ENCODE data around the gene FAM219B. TPM values are rescaled to one million over a fixed set of nuclear protein-coding genes. Genes with fewer than 3 reads are reported as not detected.

FAM219B gene
- total RNA-seq, 2 experiments from 2014 or later, result 36.5 to 44.7 TPM

DNA sequence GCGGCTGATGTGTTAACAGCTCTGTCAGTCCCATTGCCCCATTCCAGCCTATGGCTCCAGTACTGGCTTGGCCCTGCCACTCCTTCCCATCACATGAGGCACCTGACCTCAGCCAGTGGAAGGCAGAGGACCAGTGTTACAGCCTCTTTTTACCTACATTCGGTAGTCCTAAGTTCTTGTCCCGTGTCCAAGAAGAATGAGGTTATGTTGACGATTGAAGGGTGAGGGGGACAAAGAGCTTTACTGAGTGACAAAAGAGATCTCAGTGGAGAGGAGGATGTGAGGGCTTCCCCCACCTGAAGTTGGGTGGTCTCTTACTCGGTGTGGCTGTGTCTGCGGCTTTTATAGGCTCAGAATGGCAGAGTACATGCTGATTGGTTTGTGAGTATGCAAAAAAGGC, 24.1 kb downstream of the FAM219B start:
- ATAC-seq (no peak), DNase-seq (no peak)
- Mint-ChIP-seq H3K9me3 (no peaks in the 10 kb centered on the region), H3K36me3 (ENCODE audit: low read depth) (no peaks in the 10 kb centered on the region), H3K27ac (no peak overlapping the region), H3K4me1 (ENCODE audit: low read depth) (no peaks in the 10 kb centered on the region), H3K27me3 (no peaks in the 10 kb centered on the region), H3K4me3 (no peak overlapping the region)
- ChIA-PET POLR2A (no interaction called here), CTCF (interaction anchor here (0.9 to 3.4 kb wide), 3 partner anchors 12 to 24 kb away, joined by 3 to 31 read pairs (median 4); no protein-coding TSS in a partner anchor)
- TF ChIP-seq, protein P1, sequence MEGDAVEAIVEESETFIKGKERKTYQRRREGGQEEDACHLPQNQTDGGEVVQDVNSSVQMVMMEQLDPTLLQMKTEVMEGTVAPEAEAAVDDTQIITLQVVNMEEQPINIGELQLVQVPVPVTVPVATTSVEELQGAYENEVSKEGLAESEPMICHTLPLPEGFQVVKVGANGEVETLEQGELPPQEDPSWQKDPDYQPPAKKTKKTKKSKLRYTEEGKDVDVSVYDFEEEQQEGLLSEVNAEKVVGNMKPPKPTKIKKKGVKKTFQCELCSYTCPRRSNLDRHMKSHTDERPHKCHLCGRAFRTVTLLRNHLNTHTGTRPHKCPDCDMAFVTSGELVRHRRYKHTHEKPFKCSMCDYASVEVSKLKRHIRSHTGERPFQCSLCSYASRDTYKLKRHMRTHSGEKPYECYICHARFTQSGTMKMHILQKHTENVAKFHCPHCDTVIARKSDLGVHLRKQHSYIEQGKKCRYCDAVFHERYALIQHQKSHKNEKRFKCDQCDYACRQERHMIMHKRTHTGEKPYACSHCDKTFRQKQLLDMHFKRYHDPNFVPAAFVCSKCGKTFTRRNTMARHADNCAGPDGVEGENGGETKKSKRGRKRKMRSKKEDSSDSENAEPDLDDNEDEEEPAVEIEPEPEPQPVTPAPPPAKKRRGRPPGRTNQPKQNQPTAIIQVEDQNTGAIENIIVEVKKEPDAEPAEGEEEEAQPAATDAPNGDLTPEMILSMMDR (IDR thresholded peaks at IDR 0.05), result no peak
- intact Hi-C loops (cut with micrococcal nuclease), result no loop called here

DNA sequence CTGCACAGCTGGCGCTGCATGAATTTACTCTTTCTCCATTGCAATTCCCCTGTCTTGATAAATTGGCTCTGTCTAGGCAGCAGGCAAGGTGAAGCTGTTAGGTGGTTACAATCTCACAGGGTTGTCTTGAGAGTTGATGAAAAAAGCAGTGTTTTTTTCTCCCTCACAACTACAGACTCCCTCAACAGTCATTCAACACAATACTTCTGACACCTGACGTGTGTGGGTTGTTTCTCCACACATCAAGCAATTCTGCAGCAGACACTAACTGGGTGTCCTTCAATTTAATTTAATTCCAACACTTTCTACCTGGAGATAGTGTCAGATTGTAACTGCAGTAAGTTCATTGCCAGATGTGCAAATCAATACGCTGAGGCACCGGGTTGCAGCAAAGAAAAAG, 28.4 kb downstream of the FAM219B start:
- H3K27me3 Mint-ChIP-seq, result no peaks in the 10 kb centered on the region
- no peaks in the 10 kb centered on the region for H3K36me3 Mint-ChIP-seq (ENCODE audit: low read depth)
- intact Hi-C loops (cut with micrococcal nuclease), result no loop called here
- POLR2A ChIA-PET, result interaction anchor here (1.2 kb wide), 1 partner anchor 18 kb away, joined by 4 read pairs; no protein-coding TSS in a partner anchor
- H3K27ac Mint-ChIP-seq, result no peak overlapping the region
- peaks cover 2% of the 10 kb centered on the region for H3K4me1 Mint-ChIP-seq (ENCODE audit: low read depth)
- no peak for DNase-seq
- TF ChIP-seq, protein P1 (IDR thresholded peaks at IDR 0.05), result no peak
- H3K9me3 Mint-ChIP-seq, result no peaks in the 10 kb centered on the region
- ATAC-seq, result no peak
- H3K4me3 Mint-ChIP-seq, result no peak overlapping the region
- CTCF ChIA-PET, result interaction anchor here (1.0 kb wide), 1 partner anchor 152 kb away, joined by 3 read pairs; no protein-coding TSS in a partner anchor

DNA sequence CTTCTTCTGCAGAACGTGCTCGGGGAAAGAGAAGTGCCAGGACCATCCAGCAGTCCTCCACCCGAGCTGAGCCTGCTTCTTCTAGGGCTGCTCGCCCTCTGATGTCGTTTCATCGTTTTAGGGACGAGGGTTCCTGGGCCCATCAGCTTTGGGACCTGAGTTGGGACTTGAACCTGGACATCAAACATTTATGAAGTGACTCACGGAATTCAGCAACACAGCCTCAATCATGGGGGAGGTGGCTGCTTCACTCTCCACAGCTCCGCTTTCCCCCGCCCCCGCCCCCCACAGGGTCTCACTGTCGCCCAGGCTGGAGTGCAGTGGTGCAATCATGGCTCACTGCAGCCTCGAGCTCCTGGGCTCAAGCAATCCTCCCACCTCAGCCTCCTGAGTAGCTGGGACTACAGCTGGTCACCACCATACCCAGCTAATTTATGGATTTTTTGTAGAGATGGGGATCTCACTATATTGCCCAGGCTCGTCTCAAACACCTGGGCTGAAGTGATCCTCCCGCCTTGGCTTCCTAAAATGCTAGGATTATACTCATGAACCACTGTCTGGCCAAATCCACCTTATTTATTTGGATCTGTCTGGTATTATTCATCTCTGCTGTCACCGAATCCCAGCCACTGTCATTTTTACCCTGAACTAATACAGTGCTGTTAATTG, 32.8 kb downstream of the FAM219B start:
- Mint-ChIP-seq H3K4me3 (peak overlapping the region; percentile 95), H3K9me3 (no peaks in the 10 kb centered on the region), H3K27me3 (no peaks in the 10 kb centered on the region), H3K27ac (peak overlapping the region; percentile 84), H3K4me1 (ENCODE audit: low read depth) (peaks cover 33% of the 10 kb centered on the region), H3K36me3 (ENCODE audit: low read depth) (peaks cover 11% of the 10 kb centered on the region)
- TF ChIP-seq, protein P1 (IDR thresholded peaks at IDR 0.05), result no peak
- peak; percentile 49 for DNase-seq
- ATAC-seq, result no peak
- intact Hi-C loops (cut with micrococcal nuclease), result no loop called here
- ChIA-PET CTCF (interaction anchor here (1.1 to 1.8 kb wide), 3 partner anchors 27 to 37 kb away, joined by 3 to 10 read pairs (median 6); partner anchors contain the start of gene FAM219B), POLR2A (interaction anchor here (0.8 to 1.5 kb wide), 5 partner anchors 15 to 489 kb away, joined by 3 to 4 read pairs (median 3); partner anchors contain the start of gene MPI)

DNA sequence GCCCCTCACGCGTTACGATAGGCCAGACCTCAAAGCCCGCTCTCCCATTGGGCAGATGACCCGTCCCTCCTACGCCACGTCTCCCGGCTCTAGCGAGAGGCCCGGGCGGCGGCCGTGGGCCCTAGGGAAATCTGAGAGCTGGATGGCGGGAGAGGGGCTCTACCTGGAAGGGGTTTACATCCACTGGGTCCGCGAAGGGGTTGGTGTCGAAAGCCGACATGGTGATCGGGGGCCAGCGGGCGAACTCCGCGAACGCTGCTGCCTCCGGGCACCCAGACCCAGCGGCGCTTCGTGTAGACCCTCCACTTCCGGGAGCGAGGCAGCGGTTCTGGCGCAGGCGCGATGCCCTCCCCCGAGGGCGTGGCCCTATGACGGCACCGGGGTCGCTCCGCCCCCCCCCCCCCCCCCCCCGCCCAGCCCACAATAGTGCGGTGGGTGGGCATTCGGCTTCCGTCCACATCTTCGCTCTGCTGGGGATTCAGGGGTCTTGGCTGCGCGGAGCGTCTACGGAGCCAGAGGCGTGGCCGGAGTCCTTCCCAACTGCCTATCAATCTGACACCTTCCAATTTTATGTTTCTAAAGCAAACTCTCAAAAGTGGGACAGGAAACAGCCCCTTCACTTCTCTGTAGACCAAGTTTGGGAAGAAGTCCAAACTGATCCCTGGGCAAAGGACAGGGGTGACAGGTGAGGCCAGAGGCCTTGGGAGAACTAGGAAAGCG, 33.5 kb downstream of the FAM219B start, which contains the start of gene SCAMP2:
Gene SCAMP2 (minus strand): TSS at position 330 of the 720 bp plus-strand sequence. CDS start 110 bp downstream, at position 220.
- Mint-ChIP-seq H3K27ac (peak within 1 kb of the TSS; percentile 92), H3K4me3 (peak within 1 kb of the TSS; percentile 95), H3K4me1 (ENCODE audit: low read depth) (peaks cover 36% of the 10 kb centered on the region), H3K9me3 (no peaks in the 10 kb centered on the region), H3K27me3 (no peaks in the 10 kb centered on the region), H3K36me3 (ENCODE audit: low read depth) (peaks cover 14% of the 10 kb centered on the region)
- ChIA-PET POLR2A (interaction anchor here (0.7 to 1.5 kb wide), 6 partner anchors 15 to 488 kb away, joined by 3 to 4 read pairs (median 3); partner anchors contain the start of gene MPI), CTCF (interaction anchor here (1.1 to 1.8 kb wide), 3 partner anchors 28 to 37 kb away, joined by 3 to 10 read pairs (median 6); partner anchors contain the start of gene FAM219B)
- TF ChIP-seq, protein P1 (IDR thresholded peaks at IDR 0.05), result no peak
- DNase-seq, result peak; percentile 96
- intact Hi-C loops (cut with micrococcal nuclease), result no loop called here
- peak; percentile 93 for ATAC-seq
